Measurements from ENCODE around the gene IGSF21.
A peak's percentile ranks its signal among the peaks of the same experiment; 100 is the strongest.

IGSF21 gene

GRCh38 chr1:18324246-18324645 is 216.6 kb downstream of the IGSF21 start:
- Histone ChIP-seq H3K27me3 (ENCODE audit: low read depth, low read length) (0 out of 2 replicates have a peak, but pooled peaks cover 3% of the 10 kb centered on the region), H3K27ac (ENCODE audit: low read length) (no peak overlapping the region), H3K9me3 (ENCODE audit: insufficient read depth, low read length) (no peaks in the 10 kb centered on the region), H4K20me1 (ENCODE audit: insufficient read depth, low read length) (no peaks in the 10 kb centered on the region), H3K4me3 (ENCODE audit: low read length) (no peak overlapping the region), H3K4me2 (ENCODE audit: low read length) (no peak overlapping the region), H3K9ac (ENCODE audit: low read length) (no peak overlapping the region), H3K36me3 (replicated peaks; ENCODE audit: low read depth, low read length) (no peaks in the 10 kb centered on the region), H2AFZ (ENCODE audit: low read depth, low read length) (no peak overlapping the region), H3K79me2 (ENCODE audit: low read length) (no peaks in the 10 kb centered on the region), H3K4me1 (ENCODE audit: low read length) (no peaks in the 10 kb centered on the region)
- TF ChIP-seq EZH2phosphoT487 (IDR thresholded peaks at IDR 0.05; ENCODE audit: low read depth) (no peak), CTCF (IDR thresholded peaks at IDR 0.05; ENCODE audit: low read depth, low read length) (peak; percentile 26)

- 0 out of 2 replicates have a peak, but pooled peaks cover 3% of the 10 kb centered on the region for H3K27me3 ChIP-seq (ENCODE audit: low read depth, low read length)
- H4K20me1 ChIP-seq (ENCODE audit: insufficient read depth, low read length) = no peaks in the 10 kb centered on the region
- TF ChIP-seq EZH2phosphoT487 (IDR thresholded peaks at IDR 0.05; ENCODE audit: low read depth) (no peak), CTCF (IDR thresholded peaks at IDR 0.05; ENCODE audit: low read depth, low read length) (no peak)
- H2AFZ ChIP-seq (ENCODE audit: low read depth, low read length) = no peak overlapping the region
- no peak overlapping the region for H3K9ac ChIP-seq (ENCODE audit: low read length)
- no peaks in the 10 kb centered on the region for H3K9me3 ChIP-seq (ENCODE audit: insufficient read depth, low read length)
- no peak overlapping the region for H3K4me3 ChIP-seq (ENCODE audit: low read length)
- H3K4me2 ChIP-seq (ENCODE audit: low read length) = no peak overlapping the region
- no peak overlapping the region for H3K27ac ChIP-seq (ENCODE audit: low read length)
- H3K36me3 ChIP-seq (replicated peaks; ENCODE audit: low read depth, low read length) = no peaks in the 10 kb centered on the region
- no peaks in the 10 kb centered on the region for H3K79me2 ChIP-seq (ENCODE audit: low read length)
- H3K4me1 ChIP-seq (ENCODE audit: low read length) = no peaks in the 10 kb centered on the region
Observed at GRCh38 chr1:18325136-18325535, 217.5 kb downstream of the IGSF21 start.

GRCh38 chr1:18326211-18326897 is 218.8 kb downstream of the IGSF21 start:
- Histone ChIP-seq H3K79me2 (ENCODE audit: low read length) (no peaks in the 10 kb centered on the region), H3K4me1 (ENCODE audit: low read length) (no peaks in the 10 kb centered on the region), H3K36me3 (replicated peaks; ENCODE audit: low read depth, low read length) (no peaks in the 10 kb centered on the region), H3K27me3 (ENCODE audit: low read depth, low read length) (0 out of 2 replicates have a peak, but pooled peaks cover 3% of the 10 kb centered on the region), H3K4me2 (ENCODE audit: low read length) (no peak overlapping the region), H3K9me3 (ENCODE audit: insufficient read depth, low read length) (no peaks in the 10 kb centered on the region), H4K20me1 (ENCODE audit: insufficient read depth, low read length) (no peaks in the 10 kb centered on the region), H3K9ac (ENCODE audit: low read length) (no peak overlapping the region), H3K4me3 (ENCODE audit: low read length) (no peak overlapping the region), H3K27ac (ENCODE audit: low read length) (no peak overlapping the region), H2AFZ (ENCODE audit: low read depth, low read length) (no peak overlapping the region)
- TF ChIP-seq CTCF (IDR thresholded peaks at IDR 0.05; ENCODE audit: low read depth, low read length) (no peak), EZH2phosphoT487 (IDR thresholded peaks at IDR 0.05; ENCODE audit: low read depth) (no peak)

- Histone ChIP-seq H3K4me2 (ENCODE audit: low read length) (no peak overlapping the region), H3K9ac (ENCODE audit: low read length) (no peak overlapping the region), H2AFZ (ENCODE audit: low read depth, low read length) (no peak overlapping the region), H3K27ac (ENCODE audit: low read length) (no peak overlapping the region), H3K36me3 (replicated peaks; ENCODE audit: low read depth, low read length) (no peaks in the 10 kb centered on the region), H3K9me3 (ENCODE audit: insufficient read depth, low read length) (no peaks in the 10 kb centered on the region), H3K4me3 (ENCODE audit: low read length) (no peak overlapping the region), H3K27me3 (ENCODE audit: low read depth, low read length) (0 out of 2 replicates have a peak, but pooled peaks cover 3% of the 10 kb centered on the region), H4K20me1 (ENCODE audit: insufficient read depth, low read length) (no peaks in the 10 kb centered on the region), H3K79me2 (ENCODE audit: low read length) (no peaks in the 10 kb centered on the region), H3K4me1 (ENCODE audit: low read length) (no peaks in the 10 kb centered on the region)
- TF ChIP-seq EZH2phosphoT487 (IDR thresholded peaks at IDR 0.05; ENCODE audit: low read depth) = no peak
- no peak for TF ChIP-seq CTCF (IDR thresholded peaks at IDR 0.05; ENCODE audit: low read depth, low read length)
Observed at GRCh38 chr1:18327650-18328049, 220.1 kb downstream of the IGSF21 start.

Data from OCI-LY3 (cell line).